Neural crest cell (in vitro differentiated cells): Measurements from ENCODE around the gene UBE2V1. TPM values are rescaled to one million over a fixed set of nuclear protein-coding genes. Genes with fewer than 3 reads are reported as not detected.
"Not testable (repeated sequence)": the region's sequence is repeated elsewhere in the genome, so short reads cannot be mapped to it uniquely, and the experiment has no call there.

Experiments used
- DNase-seq: peaks from one replicate; pipeline ENCODE4 v3.0.0; 2021; ENCODE audit warnings: low read depth, mixed read lengths, low spot score
- H3K27ac Mint-ChIP-seq: one replicate; pipeline ENCODE4 v1.8.0; 2021; ENCODE audit warnings: mild to moderate bottlenecking, mixed read lengths; ENCODE audit not compliant: unreplicated experiment
- H3K27me3 Mint-ChIP-seq: 2 replicates; pipeline ENCODE4 v1.8.0; 2021; ENCODE audit warnings: low read depth, mild to moderate bottlenecking, mixed read lengths
- H3K36me3 Mint-ChIP-seq: 2 replicates; pipeline ENCODE4 v1.8.0; 2021; ENCODE audit warnings: low read depth, mild to moderate bottlenecking, mixed read lengths
- H3K4me1 Mint-ChIP-seq: 2 replicates; pipeline ENCODE4 v1.8.0; 2021; ENCODE audit warnings: mixed read lengths
- H3K4me3 Mint-ChIP-seq: one replicate; pipeline ENCODE4 v1.8.0; 2021; ENCODE audit warnings: mild to moderate bottlenecking, mixed read lengths
- H3K9me3 Mint-ChIP-seq: 2 replicates; pipeline ENCODE4 v1.8.0; 2021; ENCODE audit warnings: mixed read lengths
- total RNA-seq: library from RNA; stranded (reverse); gene quantifications from 2 replicates; pipeline ENCODE4 v1.2.1, GENCODE V29; 2021
- TF ChIP-seq, protein P1 (sequence below): fragments of 200-600 bp; sonication (generic); conservative IDR thresholded peaks from 2 replicates; pipeline ENCODE4 v1.5.0; 2021; ENCODE audit warnings: antibody characterized with exemption, mild to moderate bottlenecking

The UBE2V1 gene
- total RNA-seq, 1 donor from 2014 or later, result 147 TPM

DNA sequence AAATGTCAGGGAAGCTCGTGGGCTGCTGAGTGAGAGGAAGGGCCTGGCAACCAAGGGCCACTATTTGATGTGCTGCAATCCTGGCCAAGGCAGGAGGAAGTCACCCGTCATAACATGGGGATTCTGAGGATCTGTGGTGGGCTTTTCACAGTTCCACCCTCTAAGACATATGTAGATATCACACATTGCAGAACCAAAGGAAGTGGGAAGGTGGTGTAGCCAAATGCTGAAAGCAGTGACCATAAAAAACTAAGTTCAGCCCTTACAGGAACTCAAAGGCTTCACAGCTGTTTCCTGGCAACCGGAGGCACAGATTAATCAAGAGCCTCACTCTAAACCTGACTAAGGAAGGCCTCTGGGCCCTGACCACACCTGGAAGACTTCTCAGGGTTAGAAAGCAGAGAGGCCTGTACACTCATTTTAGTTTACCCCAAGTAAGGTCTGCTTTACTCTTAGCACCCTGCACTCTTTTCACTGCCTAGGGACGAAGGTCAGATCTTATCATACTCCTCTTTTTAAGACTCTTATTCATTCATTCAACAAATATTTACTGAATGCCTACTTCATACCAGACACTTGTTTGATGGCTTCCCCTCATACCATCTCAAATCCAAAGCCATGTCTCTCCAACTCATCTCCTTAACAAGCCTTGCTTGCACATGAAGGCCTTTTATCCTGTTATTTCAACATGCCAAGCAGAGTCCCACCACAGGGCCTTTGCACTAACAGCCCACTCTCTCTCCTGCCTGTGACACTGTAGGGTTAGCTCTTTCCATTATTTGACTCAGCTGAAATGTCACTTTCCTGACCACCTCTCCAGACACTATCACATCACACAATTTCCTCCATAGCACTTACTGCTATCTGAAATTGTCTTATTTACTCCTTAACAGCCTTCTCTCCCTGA, 2.6 kb downstream of the UBE2V1 start:
- Mint-ChIP-seq H3K9me3 (no peaks in the 10 kb centered on the region), H3K27ac (no peak overlapping the region), H3K4me3 (peak overlapping the region; percentile 98), H3K4me1 (peaks cover 76% of the 10 kb centered on the region), H3K36me3 (no peaks in the 10 kb centered on the region), H3K27me3 (no peaks in the 10 kb centered on the region)
- TF ChIP-seq, protein P1, sequence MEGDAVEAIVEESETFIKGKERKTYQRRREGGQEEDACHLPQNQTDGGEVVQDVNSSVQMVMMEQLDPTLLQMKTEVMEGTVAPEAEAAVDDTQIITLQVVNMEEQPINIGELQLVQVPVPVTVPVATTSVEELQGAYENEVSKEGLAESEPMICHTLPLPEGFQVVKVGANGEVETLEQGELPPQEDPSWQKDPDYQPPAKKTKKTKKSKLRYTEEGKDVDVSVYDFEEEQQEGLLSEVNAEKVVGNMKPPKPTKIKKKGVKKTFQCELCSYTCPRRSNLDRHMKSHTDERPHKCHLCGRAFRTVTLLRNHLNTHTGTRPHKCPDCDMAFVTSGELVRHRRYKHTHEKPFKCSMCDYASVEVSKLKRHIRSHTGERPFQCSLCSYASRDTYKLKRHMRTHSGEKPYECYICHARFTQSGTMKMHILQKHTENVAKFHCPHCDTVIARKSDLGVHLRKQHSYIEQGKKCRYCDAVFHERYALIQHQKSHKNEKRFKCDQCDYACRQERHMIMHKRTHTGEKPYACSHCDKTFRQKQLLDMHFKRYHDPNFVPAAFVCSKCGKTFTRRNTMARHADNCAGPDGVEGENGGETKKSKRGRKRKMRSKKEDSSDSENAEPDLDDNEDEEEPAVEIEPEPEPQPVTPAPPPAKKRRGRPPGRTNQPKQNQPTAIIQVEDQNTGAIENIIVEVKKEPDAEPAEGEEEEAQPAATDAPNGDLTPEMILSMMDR, result no peak
- DNase-seq, result no peak

DNA sequence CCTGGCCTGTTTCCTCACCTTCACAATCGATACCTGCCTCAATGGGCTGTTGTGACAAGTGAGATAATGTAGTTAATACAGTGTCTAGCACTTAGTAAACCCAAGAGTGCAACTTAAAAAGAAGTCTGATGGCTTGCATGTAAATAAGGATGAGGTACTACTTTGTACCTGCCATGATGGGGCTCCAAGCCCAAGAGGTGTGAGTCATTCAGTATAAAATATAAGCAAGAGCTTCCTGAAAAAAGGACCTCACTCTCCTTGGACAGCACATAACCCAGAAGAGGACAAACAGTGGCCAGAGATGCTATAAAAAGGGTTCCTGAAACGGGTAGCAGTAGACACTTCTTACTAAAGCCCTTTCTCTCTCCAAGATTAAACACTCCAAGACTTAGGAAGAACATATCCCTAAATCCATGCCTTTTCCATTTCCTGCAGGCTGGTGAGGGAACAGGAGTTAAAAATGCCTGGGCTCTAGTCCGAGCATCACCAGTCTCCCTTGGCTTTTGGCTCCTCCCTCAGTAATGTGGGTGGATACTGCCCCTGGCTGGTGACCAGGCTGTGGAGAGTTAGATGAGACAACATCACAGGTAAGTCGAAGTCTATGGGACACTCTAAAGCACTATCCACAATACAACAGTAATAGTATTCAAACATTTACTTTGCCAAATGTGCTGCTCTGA, 4.3 kb downstream of the UBE2V1 start:
- Mint-ChIP-seq H3K9me3 (no peaks in the 10 kb centered on the region), H3K4me1 (peaks cover 63% of the 10 kb centered on the region), H3K27me3 (no peaks in the 10 kb centered on the region), H3K4me3 (peak overlapping the region; percentile 75), H3K36me3 (no peaks in the 10 kb centered on the region), H3K27ac (no peak overlapping the region)
- TF ChIP-seq, protein P1, result no peak
- no peak for DNase-seq

DNA sequence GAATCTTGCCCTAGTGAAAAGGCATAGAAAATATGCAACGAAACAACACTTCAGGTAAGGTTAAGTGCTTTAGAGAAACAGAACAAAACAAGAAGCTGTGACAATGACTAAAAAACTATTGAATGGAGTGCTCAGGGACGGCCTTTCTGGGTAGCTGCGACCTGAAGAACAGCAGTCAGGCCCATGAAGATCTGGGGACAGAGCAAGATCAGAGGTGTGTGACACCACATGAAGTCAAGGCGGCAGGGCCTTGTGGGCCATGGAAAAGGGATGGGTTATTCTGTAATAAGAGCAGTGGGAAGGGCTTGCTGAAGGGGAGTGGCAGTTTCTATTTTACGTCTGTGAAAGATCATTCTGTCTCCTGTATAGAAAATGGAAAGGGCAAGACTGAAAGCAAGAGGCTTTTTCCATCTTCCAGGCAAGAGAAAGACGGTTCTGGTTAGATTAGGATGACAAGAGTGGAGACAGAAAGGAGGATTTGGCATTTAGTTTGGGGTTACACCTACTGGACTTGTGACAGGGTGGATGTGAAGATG, 5.1 kb downstream of the UBE2V1 start:
- no peaks in the 10 kb centered on the region for H3K9me3 Mint-ChIP-seq
- H3K4me1 Mint-ChIP-seq, result peaks cover 59% of the 10 kb centered on the region
- DNase-seq, result no peak
- H3K36me3 Mint-ChIP-seq, result no peaks in the 10 kb centered on the region
- no peaks in the 10 kb centered on the region for H3K27me3 Mint-ChIP-seq
- no peak overlapping the region for H3K27ac Mint-ChIP-seq
- TF ChIP-seq, protein P1, result no peak
- peak overlapping the region; percentile 35 for H3K4me3 Mint-ChIP-seq

DNA sequence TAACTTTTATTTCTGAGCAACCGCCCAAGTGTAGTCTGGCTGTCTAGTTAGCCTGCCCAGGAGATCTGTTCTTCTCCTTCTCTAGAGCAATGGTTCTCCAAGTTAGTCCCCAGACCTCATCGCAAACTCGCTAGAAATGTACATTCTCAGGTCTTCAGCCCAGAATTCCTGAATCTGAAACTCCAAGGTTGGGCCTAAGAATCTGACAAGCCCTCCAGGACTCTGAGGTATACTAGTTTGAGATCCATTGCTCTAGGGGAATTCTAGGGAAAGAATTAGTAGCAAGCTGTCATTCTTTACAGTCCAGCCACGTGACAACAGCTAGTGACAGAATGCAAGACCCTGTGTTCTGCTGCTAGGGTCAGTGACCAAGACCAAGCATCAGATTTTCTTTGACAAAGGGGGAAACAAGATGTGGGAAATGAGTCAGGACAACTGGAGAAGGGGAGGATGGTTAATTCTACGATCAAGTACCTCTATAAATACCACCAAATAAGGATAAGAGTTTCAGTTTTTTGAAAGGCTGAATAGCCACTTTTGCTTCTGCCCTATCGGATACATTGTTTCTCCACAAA, 5.8 kb downstream of the UBE2V1 start:
- Mint-ChIP-seq H3K36me3 (no peaks in the 10 kb centered on the region), H3K27ac (no peak overlapping the region), H3K9me3 (no peaks in the 10 kb centered on the region), H3K4me3 (peak overlapping the region; percentile 59), H3K4me1 (peaks cover 58% of the 10 kb centered on the region), H3K27me3 (no peaks in the 10 kb centered on the region)
- no peak for DNase-seq
- TF ChIP-seq, protein P1, result no peak

DNA sequence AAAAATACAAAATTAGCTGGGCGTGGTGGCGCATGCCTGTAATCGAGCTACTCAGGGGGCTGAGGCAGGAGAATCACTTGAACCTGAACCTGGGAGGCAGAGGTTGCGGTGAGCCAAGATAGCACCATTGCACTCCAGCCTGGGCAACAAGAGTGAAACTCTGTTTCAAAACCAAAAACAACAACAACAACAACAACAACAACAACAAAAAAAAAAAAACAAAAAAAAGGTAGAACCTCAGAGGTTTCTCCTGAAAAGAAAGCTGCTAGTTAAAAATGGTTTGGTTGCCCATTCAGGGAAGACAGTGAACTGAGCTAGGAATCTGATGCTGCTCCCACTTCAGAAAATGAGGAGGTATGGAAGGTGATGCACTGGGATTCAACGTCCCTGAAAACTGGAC, 6.3 kb downstream of the UBE2V1 start:
- H3K9me3 Mint-ChIP-seq, H3K36me3 Mint-ChIP-seq, H3K27me3 Mint-ChIP-seq, DNase-seq, H3K4me3 Mint-ChIP-seq, H3K27ac Mint-ChIP-seq: not testable (repeated sequence)
- H3K4me1 Mint-ChIP-seq, result peaks cover 58% of the 10 kb centered on the region

DNA sequence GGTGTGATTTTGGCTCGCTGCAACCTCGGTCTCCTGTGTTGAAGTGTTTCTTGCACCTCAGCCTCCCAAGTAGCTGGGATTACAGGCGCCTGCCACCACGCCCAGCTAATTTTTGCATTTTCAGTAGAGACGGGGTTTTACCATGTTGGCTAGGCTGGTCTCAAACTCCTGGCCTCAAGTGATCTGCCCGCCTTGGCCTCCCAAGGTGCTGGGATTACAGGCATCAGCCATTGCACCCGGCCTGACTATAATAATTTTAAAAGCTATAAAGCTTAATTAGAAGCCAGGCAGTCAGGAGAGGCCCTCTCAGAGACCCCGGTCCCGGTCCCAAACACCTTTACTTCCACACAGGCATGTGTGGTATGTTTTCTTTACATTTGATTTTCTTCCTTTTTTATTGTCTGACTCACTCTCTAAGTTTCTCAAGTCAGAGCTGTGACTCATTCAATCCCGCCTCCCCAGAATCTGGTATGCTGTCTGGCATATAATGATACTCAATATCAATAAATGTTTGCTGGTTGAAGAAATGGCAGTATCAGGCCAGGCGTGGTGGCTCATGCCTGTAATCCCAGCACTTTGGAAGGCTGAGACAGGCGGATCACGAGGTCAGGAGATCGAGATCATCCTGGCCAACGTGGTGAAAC, 9.4 kb downstream of the UBE2V1 start:
- H3K36me3 Mint-ChIP-seq, H3K4me3 Mint-ChIP-seq, H3K27me3 Mint-ChIP-seq, DNase-seq, H3K9me3 Mint-ChIP-seq, H3K27ac Mint-ChIP-seq: not testable (repeated sequence)
- peaks cover 40% of the 10 kb centered on the region for H3K4me1 Mint-ChIP-seq

DNA sequence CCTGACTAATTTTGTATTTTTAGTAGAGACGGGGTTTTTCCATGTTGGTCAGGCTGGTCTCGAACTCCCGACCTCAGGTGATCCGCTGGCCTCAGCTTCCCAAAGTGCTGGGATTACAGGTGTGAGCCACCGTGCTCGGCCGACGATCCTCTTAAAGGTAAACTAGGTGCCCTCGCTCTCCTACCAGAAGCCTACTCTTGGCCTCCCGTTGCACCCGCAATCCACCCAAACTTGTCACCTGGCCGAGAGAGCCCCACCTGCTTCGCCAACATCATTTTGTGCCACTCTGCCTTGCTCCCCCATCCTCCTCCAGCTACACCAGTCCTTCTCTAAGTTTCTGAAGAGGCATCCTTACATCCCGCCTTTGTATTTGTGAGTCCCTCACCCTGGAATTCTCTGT, 10.4 kb downstream of the UBE2V1 start:
- not testable (repeated sequence) for H3K27me3 Mint-ChIP-seq, H3K4me3 Mint-ChIP-seq, H3K36me3 Mint-ChIP-seq, H3K27ac Mint-ChIP-seq, H3K9me3 Mint-ChIP-seq, DNase-seq
- H3K4me1 Mint-ChIP-seq, result peaks cover 30% of the 10 kb centered on the region
